GM04504 (cell line): ENCODE results near the gene ABCB8.

ENCODE experiments used
- DNase-seq: peaks from one replicate; pipeline ENCODE4 v3.0.0-alpha.2; 2012; ENCODE audit warnings: low read depth

Gene ABCB8

DNA sequence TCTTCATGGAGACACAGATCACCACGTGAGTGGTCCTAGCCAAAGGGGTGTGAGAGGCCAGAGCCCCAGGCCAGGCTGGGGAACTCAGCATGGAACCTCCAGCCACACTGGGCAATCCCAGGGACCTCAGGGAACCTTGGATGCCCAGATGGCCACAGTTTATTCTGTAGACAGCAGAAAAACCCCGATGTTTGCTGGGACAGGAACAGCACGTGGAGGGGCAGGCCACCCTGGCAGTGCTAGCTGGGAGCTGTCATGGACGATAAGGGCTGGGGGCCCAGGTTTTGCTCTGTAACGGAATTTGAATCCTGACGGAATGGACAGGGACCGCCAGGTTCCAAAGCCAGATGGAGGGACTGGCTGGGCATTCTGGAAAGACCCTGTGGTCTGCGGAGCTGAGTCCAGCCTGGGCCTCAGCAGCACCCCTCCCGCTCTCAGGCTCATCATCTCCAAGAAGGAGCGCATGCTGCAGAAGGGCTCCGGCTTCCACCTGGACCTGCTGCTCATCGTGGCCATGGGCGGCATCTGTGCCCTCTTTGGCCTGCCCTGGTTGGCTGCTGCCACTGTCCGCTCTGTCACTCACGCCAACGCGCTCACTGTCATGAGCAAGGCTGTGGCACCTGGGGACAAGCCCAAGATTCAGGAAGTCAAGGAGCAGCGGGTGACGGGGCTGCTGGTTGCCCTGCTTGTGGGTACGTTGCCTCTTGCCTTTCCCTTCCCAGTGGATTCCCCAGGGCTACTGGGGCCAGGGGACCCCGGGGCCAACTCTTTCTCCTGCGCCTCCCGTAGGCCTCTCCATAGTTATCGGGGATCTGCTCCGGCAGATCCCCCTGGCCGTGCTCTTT, 46.8 kb downstream of the ABCB8 start:
- DNase-seq, result no peak

DNA sequence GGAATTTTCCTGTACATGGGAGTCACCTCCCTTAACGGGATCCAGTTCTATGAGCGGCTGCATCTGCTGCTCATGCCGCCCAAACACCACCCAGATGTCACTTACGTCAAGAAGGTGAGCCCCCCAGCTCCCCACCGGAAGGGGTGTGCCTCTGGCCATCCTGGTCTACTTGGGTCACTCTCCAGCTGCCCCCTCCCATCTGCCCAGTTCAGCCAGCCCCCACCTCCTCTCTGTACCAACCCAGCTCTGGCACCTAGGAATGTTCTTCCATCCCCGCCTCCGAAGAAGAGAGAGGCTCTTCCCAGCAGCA, 47.4 kb downstream of the ABCB8 start:
- DNase-seq, result no peak

DNA sequence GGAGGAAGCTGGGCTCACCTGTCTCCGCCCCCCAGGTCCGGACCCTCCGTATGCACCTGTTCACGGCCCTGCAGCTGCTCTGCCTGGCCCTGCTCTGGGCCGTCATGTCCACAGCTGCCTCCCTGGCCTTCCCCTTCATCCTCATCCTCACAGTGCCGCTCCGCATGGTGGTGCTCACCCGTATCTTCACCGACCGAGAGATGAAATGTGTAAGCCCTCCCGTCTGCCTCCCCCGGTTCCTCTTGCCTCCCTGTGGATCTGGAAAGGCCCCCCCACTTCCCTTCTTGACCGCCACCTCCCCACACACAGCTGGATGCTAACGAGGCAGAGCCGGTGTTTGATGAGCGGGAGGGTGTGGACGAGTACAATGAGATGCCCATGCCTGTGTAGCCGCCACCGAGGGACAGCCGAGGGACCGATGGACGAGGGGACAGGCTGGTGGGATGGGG, 47.8 kb downstream of the ABCB8 start:
- DNase-seq, result no peak

DNA sequence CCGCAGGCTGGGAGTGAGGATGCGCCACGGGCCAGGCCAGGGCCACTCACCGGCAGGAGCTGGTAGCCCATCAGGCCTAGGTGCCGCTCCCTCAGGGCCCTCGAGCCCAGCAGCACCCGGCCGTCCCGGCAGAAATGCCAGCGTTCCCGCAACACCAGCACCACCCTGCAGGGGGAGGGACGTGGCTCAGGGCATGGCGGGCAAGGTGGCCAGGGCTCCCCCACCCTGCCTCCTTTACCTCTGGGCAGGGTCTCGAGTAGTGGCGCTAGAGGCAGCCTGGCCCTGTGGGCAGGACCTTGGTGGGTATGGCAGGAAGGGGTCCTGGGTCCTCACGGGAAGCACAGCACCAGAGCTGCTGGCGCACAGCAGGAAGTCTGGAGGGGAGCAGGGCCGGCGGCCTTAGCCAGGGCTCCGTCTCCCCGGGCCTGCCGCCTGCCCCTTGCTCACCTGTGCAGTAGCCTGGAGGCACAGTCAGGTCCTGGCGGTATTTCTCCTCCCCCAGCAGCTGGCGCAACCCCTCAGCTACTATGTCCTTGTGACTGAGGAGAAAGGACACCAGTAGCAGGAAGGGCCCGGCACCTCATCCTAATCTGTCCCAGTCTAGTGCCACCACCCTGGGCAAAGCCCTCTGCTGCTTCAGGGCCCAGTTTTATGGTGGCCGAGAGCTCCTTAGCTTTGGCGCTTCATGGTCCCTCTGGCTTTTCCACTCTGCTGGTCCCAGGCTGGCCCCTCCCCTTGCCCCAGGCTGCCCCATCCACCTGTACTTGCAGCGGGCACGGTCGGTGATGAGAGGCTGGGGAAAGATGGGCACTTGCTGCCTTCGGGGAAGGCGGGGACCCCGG, 48.8 kb downstream of the ABCB8 start:
- no peak for DNase-seq

DNA sequence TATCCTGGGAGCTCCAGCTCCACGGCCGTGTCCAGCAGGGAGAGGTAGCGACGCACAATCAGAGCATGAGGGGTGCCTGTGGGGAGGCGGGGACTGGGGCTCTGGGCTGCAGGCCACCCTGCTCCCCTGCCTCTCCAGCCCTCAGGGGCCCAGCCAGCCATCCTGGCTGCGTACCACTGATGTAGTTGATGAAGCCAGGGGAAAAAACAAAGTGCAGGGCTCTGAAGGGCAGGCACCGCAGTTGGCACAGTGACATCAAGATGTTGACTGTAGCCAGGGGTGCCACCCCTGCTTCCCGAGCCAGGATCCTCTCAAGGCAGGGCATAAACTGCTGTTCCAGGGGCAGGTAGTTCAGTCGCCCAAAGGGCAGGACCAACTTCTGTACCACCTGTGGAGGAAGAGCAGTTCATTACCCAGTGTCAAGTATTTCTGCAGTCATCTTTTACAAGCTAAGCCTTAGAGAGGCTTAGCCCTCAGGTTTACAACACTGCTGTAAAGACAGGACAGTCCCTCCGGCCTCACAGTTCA, 49.5 kb downstream of the ABCB8 start:
- DNase-seq, result no peak

DNA sequence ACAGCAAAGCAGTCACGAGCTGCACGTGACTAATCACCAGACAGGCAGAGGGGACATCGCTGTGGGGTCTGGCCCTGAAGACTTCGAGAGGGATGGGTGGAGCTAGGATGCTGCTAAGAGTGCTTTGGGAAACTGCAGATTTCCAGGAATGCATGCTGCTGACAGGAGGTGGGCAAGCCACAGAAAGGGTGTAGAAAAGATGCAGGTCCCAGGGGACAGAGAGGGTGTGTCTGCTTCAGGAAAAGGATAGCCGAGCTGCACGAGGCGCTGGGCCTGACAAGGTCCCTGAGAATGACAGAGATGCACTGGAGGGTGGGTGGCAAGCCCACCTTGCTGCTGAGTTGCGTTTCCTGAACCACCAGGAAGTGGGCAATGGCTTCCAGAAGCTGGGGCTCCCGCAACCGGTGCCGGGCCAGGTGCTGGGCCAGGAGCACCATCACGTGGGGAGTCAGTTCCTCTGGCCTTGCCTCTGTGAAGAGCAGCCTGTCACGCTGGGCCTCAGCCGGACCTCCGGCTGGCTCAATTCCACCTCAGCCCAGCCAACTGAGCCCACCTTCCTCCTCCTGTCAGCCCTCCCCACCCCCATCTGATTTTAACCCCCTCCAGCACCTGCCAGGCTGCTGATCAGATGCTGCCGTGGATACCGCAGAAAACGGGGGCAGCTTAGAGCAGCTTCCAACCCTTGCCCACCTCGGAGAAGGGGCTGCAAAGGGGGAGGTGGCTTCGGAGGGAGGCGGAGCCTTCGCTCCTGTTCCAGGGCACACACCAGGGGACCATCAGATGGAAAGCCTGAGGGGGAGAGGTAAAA, 50.2 kb downstream of the ABCB8 start:
- DNase-seq, result no peak

DNA sequence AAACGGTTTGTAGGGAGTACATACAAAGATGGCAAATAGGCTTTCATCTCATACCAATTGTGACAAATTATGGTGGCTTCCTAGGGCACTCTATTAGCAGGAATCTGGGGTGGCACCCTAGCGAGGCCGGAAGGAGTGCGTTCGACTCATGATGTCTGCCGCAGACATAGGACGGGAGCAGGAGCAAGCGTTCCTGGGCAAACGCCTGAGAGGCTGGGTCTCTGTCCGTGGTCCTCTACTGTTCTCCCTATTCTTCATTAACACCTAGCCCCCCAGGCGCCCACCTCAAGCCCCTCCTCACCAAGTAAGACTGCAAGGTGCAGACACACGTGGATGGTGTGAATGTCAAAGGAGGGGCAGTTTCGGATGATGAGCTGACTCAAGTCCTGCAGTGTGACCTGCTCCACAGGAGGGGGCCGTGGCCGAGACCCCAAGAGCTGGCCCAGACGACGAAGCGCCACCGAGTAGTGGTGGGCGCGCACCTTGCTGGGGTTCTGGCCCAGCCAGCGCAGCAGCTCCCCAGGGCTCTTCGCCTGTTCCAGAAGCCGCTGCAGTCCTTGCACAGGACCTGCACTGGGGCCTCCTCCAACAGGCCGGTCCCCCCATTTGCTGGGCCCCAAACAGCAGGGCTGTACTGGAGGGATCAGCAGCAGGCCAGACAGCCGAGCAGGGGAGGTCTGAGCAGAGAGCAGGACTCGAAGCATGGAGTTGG, 51.1 kb downstream of the ABCB8 start:
- DNase-seq, result no peak

DNA sequence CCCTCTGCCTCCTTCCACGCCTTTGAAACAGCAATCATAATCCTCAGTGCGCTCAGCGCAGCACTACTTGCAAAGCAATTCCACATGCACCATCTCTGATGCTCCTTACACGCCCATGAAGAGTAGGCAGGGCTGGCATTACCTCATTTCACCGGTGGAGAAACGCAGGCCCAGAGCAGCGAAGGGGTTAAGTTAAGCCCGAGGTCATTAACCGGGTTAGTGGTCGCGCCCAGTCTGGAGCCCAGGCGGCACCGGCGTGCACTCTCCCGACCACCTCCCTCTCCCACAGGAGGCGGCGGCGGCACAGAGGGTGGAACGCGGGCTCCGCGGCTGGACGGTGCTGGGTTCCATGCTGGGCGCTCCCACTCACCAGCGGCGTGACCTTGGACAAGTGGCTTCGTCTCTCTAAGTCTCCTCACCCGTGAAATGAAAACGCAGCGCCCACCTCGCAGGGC, 51.8 kb downstream of the ABCB8 start:
- no peak for DNase-seq

DNA sequence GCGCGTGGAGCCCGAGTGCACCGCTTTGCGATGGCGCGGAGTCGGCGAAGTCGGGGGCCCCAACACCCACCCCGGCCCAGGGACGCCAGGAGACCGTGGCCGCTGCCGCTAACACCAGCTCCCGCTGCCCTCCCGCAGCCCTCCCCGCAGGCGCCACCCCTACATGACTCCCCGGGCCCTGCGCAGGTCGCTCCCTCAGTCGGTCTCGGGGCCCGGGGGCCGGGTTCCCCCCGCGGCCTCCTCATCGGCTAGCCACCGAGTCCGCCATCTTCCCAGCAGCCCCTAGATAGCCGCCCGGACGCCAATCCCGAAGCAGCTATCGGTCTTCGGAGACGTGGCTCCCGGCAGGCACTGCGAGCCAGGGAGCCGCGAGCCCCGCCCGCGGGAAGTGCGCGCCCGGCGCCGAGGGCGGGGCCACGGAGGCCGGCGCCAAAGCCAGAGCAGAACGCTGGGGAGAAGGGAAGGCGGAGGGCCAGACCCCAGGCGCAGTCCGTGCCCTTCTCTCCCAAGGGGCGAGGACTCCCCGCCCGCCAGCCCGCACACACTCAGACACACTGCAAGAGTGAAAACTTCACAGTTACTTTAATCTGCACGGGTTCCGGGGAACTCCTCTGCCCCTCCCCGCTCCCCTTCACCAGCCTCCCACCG, 52.4 kb downstream of the ABCB8 start, which contains the start of gene FASTK:
Gene FASTK (minus strand): TSS at position 288 of the 648 bp plus-strand sequence. CDS start 43 bp downstream, at position 245.
- peak; percentile 84 for DNase-seq

DNA sequence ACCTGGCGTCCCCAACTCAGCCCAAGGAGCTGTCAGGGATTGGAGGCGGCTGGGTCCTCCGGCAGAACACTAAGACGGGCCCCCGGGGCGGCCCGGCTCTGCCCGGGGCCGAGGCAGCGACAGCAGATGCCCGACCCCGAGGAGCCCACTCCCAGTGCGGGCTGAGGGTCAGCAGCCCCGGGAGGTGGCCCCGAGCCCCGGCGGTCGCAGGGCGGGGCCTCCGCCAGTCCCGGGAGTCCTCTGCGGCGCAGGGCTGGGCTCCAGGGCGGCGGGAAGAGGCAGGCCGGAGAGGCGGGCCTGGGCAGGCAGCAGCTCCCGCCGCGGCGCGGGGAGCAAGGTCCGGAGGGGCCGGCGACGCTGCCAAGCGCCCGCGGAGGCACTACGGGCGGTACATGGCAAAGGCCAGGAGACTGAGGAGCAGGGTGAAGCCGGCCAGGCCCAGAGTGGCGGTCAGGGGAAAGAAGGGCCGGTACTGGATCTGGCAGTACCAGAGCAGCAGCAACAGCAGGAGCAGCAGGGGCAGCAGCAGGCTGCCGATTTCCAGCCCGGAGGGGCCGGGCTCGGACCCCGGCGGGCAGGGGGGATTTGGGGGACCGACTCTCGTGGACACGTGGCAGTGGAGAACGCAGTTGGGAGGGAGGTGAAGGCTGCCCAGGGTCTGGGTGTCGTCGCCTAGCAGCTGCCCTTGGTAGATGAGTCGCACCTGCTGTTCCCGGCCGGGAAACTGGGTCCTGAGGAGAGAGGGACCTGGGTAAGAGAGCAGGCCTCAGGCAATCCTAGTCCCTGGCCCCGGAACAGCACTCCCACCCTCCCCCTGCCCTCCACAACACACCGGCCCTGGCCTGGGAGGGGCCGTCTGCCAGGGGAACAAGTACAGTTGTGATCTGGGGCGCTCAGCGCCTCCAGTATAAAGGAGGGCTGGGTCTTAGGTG, 53.2 kb downstream of the ABCB8 start:
- DNase-seq, result no peak

DNA sequence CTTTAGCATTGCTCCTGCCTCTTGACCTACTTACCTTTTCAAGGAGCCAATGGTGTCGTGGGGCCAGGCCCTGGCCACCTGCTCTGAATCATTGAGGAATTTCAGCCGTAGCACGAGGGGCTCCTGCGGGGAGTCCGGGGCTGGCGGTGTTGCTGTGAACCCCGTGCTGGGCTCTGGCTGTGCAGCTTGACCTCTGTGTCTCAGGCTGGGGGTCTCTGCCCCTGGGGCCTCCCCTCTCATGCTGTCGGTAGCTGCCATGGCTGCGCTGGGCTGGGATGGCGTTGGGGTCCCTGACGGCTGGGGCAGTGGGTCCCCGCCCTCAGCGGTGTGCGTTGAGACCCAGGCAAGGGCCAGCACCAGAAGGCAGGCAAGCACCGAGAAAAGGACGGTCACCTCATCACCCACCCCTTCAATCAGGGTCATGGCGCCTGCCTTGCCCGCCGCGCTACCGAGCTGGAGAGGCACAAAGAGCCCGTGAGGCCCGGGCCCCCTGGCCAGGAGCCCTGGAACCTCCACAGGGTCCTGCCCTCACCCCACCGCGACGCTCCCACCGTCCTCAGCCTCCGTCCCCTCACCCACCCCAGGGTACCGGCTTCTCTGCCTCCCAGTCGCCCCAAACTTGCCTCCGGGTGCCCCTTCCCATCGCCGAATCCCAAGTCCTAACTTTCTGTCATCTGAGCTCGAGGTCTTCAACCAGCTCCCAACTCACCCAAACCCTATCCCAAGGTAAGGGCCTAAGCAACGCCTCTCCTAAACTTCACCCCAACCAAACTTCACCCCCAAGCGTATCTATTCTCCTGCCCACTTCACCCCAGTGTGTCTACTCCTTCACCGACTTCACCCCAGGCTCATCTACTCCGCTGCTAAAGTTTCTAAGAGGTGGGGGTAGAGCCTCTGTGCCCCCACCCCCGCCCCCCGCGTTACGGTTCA, 54.2 kb downstream of the ABCB8 start:
- DNase-seq, result no peak

DNA sequence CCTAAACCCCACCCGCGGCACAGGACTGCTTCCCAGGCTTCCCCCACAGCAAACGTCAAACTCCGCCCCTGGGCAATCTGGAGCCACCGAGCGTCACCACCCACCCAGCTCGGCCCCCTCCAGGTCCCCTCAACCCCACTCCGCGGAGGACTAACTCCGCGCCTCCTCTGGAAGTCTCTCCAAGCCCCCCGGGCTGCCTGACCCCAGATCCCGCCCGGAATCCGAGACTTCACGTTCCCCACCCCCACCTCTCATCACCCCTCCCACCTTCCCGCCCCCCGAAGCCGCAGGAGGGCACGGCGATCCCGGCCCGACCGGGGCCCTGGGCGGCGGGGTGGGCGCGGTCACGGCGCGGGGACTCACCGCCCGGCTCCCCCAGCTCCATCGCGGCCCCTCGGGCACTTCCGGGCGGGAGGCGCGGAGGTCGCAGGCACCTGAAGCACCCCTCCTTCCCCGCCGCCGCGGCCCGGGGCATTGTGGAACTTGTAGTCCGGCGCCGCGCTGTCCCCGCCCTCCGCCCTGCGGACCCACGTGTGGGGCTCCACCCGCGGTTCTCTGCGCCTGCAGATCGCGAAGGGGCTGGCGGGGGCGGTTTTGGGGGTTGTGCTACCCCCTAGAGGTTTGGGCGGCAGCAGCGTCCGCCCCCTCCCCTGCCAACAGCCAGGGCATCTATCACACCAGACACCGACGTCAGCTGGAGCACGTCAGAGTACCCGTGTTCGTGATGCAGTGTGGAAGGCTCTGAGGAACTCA, 55.0 kb downstream of the ABCB8 start, which contains the start of gene TMUB1:
Gene TMUB1 (minus strand): TSS at position 423 of the 753 bp plus-strand sequence. CDS start 930 bp downstream, outside the sequence.
- no peak for DNase-seq

DNA sequence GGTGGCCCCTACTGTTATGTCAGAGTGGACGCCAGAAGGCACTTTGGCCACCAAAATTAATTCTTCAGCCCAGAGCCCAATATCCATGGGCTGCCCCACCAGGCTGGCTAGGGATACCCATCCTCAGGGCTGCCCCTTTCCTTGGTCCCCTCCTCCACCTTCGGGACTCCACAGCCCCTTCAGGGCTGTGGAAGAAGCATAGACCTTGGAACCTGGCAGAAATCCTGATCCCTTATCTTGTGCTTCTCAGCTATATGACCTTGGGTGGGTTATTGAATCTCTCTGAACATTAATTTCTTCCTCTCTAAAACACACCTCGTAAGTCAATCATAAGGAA, 55.5 kb downstream of the ABCB8 start:
- DNase-seq, result no peak

DNA sequence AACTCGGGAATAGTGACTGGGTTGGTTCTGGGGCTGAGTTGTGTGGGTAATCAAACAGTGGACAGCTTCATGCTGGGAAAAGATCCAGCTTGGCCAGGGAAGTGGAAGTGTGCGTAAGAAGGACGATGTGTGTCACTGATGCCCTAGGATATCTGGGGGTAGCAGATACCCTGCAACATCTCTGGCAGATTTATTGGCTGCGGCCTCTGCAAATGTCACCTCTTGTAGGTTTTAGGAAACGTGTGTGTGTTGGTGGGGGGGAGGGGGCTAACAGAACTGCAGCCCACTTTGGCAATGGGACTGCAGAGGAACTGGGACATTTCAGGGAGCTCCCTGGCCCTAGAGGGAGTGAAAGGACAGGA, 57.1 kb downstream of the ABCB8 start:
- no peak for DNase-seq

DNA sequence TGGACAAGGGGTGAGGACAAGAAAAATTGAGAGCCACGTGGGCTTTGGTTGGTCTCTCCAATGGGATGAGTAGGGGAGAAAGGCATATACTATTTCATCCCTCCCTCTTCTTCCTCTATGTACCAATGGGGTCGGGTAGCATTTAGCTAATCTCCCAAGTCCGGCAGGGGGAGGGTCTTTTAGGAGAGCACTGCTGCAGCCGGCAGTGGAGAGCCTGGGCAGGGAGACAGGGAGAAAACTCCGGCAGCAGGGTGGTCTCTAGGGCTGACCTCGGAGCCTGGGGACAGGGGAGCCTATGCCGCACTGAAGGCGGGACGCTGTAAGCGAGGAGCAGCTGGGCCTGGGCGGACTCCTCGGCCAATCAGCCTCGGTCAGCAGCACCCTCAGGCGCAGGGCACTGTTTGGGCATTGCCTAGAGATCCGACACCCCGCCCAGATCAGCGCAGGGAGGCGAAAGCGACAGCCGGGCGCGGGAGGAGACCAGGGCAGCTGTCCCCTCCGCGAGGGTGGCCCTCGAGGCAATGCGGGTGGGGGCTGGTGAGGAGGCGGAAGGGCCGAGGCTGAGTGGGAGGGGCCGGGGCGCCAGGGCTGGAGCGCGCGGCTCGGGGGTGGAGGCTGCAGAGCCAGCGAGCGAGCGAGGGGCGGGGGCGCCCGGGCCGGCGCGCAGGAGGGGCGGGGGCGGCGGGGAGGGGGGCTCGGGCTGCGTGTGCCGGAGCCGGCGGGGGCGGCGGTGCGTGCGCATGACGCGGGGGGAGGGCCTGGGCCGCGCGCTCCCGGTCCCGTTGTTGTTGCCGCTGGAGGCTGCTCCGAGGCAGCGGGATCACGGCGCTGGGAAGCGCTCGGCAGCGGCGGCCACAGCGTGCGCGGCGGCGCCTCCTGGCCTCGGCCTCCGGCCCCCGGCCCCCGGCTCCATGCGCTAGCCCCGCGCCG, 57.7 kb downstream of the ABCB8 start, which contains the start of gene AGAP3:
Gene AGAP3 (plus strand): TSS at position 785 of the 930 bp plus-strand sequence. CDS start 267 bp downstream, outside the sequence.
- DNase-seq, result no peak

DNA sequence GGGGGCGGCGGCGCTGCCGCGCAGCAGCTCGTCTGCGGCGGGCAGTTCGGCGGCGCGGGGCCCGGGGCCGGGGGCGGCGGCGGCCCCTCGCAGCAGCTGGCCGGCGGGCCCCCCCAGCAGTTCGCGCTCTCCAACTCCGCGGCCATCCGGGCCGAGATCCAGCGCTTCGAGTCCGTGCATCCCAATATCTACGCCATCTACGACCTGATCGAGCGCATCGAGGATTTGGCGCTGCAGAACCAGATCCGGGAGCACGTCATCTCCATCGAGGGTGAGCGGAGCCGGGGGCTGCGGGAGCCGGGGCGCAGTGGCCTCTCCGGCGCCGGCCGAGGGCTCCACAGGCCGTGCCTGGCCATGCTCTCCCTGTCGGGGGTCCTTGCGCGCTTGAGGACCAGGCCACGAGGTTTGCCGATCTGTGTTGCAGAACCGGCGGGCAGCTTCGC, 58.6 kb downstream of the ABCB8 start:
- DNase-seq, result no peak
